Gastrocnemius medialis (tissue), 4 donors: ENCODE measurements around the gene MYPOP.

Experiments
- POLR2A ChIP-seq, 2 donors: fragments of 450-650 bp; IDR thresholded peaks; one replicate each; pipeline ENCODE4 v1.6.1; 2017; ENCODE audit warnings: antibody characterized with exemption in 2 of 2, mild to moderate bottlenecking in 2 of 2, moderate library complexity in 2 of 2
- TF ChIP-seq, protein P1 (sequence below), 5 experiments: fragments of 450-650 bp in 3 of 5; fragments of 200-600 bp in 2 of 5; sonication (generic) in 2 of 5; IDR thresholded peaks in 4 of 5; conservative IDR thresholded peaks in 1 of 5; 1 replicate in 4 of 5; 2 replicates in 1 of 5; pipeline ENCODE4 v1.5.1; 2016 to 2019; ENCODE audit warnings: antibody characterized with exemption in 5 of 5, mild to moderate bottlenecking in 3 of 5, moderate library complexity in 3 of 5

DNA sequence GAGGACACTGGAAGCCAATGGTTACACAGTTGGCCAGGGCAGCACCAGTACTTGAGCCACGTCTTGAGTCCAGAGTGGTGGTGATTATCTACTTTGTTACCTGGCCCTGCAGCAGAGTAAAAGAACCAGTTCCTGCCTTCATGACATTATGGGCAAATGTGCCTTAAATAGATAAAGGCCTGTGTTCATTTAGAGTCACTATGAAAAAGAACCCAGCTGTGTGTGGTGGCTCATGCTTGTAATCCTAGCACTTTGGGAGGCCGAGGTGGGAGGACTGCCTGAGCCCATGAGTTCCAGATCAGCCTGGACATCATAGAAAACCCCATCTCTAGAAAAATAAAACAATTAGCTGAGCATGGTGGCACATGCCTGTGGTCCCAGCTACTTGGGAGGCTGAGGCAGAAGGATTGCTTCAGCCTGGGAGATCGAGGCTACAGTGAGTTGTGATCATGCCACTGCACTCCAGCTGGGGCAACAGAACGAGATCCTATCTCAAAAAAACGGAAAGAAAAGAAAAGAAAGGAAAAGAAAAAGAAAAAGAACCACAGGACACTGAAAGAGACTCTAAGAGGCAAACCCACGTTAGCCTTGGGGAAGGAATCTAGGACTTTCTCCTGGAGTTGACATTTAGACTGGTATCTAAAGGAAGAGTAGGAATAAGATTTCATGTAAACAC, 13.1 kb downstream of the MYPOP start:
- TF ChIP-seq, protein P1, sequence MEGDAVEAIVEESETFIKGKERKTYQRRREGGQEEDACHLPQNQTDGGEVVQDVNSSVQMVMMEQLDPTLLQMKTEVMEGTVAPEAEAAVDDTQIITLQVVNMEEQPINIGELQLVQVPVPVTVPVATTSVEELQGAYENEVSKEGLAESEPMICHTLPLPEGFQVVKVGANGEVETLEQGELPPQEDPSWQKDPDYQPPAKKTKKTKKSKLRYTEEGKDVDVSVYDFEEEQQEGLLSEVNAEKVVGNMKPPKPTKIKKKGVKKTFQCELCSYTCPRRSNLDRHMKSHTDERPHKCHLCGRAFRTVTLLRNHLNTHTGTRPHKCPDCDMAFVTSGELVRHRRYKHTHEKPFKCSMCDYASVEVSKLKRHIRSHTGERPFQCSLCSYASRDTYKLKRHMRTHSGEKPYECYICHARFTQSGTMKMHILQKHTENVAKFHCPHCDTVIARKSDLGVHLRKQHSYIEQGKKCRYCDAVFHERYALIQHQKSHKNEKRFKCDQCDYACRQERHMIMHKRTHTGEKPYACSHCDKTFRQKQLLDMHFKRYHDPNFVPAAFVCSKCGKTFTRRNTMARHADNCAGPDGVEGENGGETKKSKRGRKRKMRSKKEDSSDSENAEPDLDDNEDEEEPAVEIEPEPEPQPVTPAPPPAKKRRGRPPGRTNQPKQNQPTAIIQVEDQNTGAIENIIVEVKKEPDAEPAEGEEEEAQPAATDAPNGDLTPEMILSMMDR (IDR thresholded peaks at IDR 0.05 in 4 of 5, conservative IDR thresholded peaks at IDR 0.05 in 1 of 5), result no peak
- TF ChIP-seq POLR2A (IDR thresholded peaks at IDR 0.05), result no peak
